Caco-2 (cell line): ENCODE measurements around the gene LCMT1. TPM values are rescaled to one million over a fixed set of nuclear protein-coding genes. Genes with fewer than 3 reads are reported as not detected.

Experiments used
- BruUV-seq: library from RNA; stranded (reverse); fragments of 400-500 nt; replicated peaks from 2 replicates; lab custom pipeline; 2021; lab: Mats Ljungman, UMichigan
- CTCF ChIA-PET: fragments of 300-600 bp; sonication (Branson Sonifier 250); formaldehyde crosslinking; loops from one replicate; lab custom pipeline; 2022; ENCODE audit warnings: antibody characterized with exemption; lab: Charles Lee
- POLR2A ChIA-PET: fragments of 300-600 bp; sonication (Branson Sonifier 250); formaldehyde crosslinking; loops from one replicate; lab custom pipeline; 2022; ENCODE audit warnings: antibody characterized with exemption; lab: Charles Lee
- DNase-seq, 2 experiments: peaks; one replicate each; pipeline versions ENCODE4 v3.0.0 to v3.0.0-alpha.2; 2020 to 2022
- H3K27me3 ChIP-seq: replicated peaks from 2 replicates; pipeline ENCODE4 v1.6.0; 2011; ENCODE audit warnings: low read length; ENCODE audit not compliant: control insufficient read depth, insufficient read depth
- H3K36me3 ChIP-seq: 2 replicates; pipeline ENCODE4 v1.5.1; 2011; ENCODE audit warnings: low read length; ENCODE audit not compliant: control insufficient read depth, insufficient read depth
- H3K4me1 ChIP-seq: fragments of 250-450 bp; sonication (Bioruptor Pico); 2 replicates; pipeline ENCODE4 v1.5.1; 2020; ENCODE audit warnings: mild to moderate bottlenecking
- H3K4me3 ChIP-seq: 2 replicates; pipeline ENCODE4 v1.5.1; 2011; ENCODE audit warnings: low read depth, mild to moderate bottlenecking, control low read depth, low read length
- H3K9me3 ChIP-seq: fragments of 250-450 bp; sonication (Bioruptor Pico); 2 replicates; pipeline ENCODE4 v1.5.1; 2020; ENCODE audit warnings: mild to moderate bottlenecking, moderate library complexity
- H3K27ac Mint-ChIP-seq: one replicate; pipeline ENCODE4 v1.8.0; 2022; ENCODE audit warnings: mixed read lengths; ENCODE audit not compliant: unreplicated experiment
- H3K27me3 Mint-ChIP-seq: one replicate; pipeline ENCODE4 v1.8.0; 2022; ENCODE audit warnings: mixed read lengths; ENCODE audit not compliant: insufficient read depth, unreplicated experiment
- H3K36me3 Mint-ChIP-seq: one replicate; pipeline ENCODE4 v1.8.0; 2022; ENCODE audit warnings: mild to moderate bottlenecking, mixed read lengths; ENCODE audit not compliant: insufficient read depth, unreplicated experiment
- H3K4me1 Mint-ChIP-seq: one replicate; pipeline ENCODE4 v1.8.0; 2022; ENCODE audit warnings: low read depth, mixed read lengths; ENCODE audit not compliant: unreplicated experiment
- H3K4me3 Mint-ChIP-seq: one replicate; pipeline ENCODE4 v1.8.0; 2022; ENCODE audit warnings: mild to moderate bottlenecking, moderate library complexity, mixed read lengths; ENCODE audit not compliant: unreplicated experiment
- H3K9me3 Mint-ChIP-seq: one replicate; pipeline ENCODE4 v1.8.0; 2022; ENCODE audit warnings: mixed read lengths; ENCODE audit not compliant: unreplicated experiment
- intact Hi-C: fragments of 100-400 bp; cut with micrococcal nuclease; formaldehyde crosslinking; loops from one replicate; pipeline ENCODE4 v1.10.0; 2022; ENCODE audit not compliant: unreplicated experiment
- total RNA-seq: library from RNA; stranded (reverse); gene quantifications from 2 replicates; pipeline ENCODE4 v1.2.3, GENCODE V29; 2022
- TF ChIP-seq, protein P1 (sequence below), 2 experiments: fragments of 200-600 bp in 1 of 2; IDR thresholded peaks; 1 replicate in 1 of 2; 2 replicates in 1 of 2; pipeline versions ENCODE4 v1.5.1 to v1.8.0; 2011 to 2022; ENCODE audit warnings: antibody characterized with exemption in 1 of 2, control low read depth in 1 of 2, inconsistent platforms in 1 of 2, low read depth in 1 of 2, low read length in 1 of 2, mild to moderate bottlenecking in 1 of 2, moderate library complexity in 1 of 2; ENCODE audit not compliant: insufficient read depth in 1 of 2, severe bottlenecking in 1 of 2, unreplicated experiment in 1 of 2

LCMT1 gene
- total RNA-seq, 1 experiment from 2014 or later = 53.9 TPM

GRCh38 chr16:25210758-25211157 lies 99.2 kb downstream of the LCMT1 start:
- TF ChIP-seq, protein P1, sequence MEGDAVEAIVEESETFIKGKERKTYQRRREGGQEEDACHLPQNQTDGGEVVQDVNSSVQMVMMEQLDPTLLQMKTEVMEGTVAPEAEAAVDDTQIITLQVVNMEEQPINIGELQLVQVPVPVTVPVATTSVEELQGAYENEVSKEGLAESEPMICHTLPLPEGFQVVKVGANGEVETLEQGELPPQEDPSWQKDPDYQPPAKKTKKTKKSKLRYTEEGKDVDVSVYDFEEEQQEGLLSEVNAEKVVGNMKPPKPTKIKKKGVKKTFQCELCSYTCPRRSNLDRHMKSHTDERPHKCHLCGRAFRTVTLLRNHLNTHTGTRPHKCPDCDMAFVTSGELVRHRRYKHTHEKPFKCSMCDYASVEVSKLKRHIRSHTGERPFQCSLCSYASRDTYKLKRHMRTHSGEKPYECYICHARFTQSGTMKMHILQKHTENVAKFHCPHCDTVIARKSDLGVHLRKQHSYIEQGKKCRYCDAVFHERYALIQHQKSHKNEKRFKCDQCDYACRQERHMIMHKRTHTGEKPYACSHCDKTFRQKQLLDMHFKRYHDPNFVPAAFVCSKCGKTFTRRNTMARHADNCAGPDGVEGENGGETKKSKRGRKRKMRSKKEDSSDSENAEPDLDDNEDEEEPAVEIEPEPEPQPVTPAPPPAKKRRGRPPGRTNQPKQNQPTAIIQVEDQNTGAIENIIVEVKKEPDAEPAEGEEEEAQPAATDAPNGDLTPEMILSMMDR (IDR thresholded peaks at IDR 0.05; ENCODE audit: insufficient read depth in 1 of 2, low read depth in 1 of 2, low read length in 1 of 2, severe bottlenecking in 1 of 2, unreplicated experiment in 1 of 2) = no peak
- BruUV-seq = no TSS peak
- peaks cover 3% of the 10 kb centered on the region for H3K27me3 Mint-ChIP-seq
- ChIA-PET CTCF (no interaction called here), POLR2A (no interaction called here)
- H3K9me3 ChIP-seq = no peaks in the 10 kb centered on the region
- no peak overlapping the region for H3K4me3 Mint-ChIP-seq
- intact Hi-C loops = no loop called here
- H3K27ac Mint-ChIP-seq = no peak overlapping the region
- H3K27me3 ChIP-seq = no peaks in the 10 kb centered on the region
- H3K4me1 ChIP-seq = no peaks in the 10 kb centered on the region
- H3K36me3 ChIP-seq = no peaks in the 10 kb centered on the region
- H3K36me3 Mint-ChIP-seq = no peaks in the 10 kb centered on the region
- DNase-seq = no peak
- H3K9me3 Mint-ChIP-seq = no peaks in the 10 kb centered on the region
- H3K4me3 ChIP-seq = no peak overlapping the region
- no peaks in the 10 kb centered on the region for H3K4me1 Mint-ChIP-seq

DNA sequence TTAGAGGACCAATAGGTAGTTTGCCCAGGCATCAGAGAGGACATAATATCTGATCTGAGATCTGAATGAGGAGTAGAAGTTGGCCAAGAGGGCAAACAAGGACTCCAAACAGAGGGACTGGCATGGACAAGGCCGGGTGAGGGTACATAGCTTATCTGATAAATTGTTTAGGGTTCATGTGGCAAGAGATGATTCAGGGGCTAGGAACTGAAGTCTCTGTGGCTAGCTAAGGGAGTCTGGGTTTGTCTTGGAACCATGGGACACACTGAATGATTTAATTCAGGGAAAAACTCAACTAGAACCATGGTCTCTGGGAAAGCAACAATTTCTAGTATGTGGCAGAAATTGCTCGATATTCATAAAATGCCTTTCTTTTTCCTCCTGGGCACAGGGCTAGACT lies 101.1 kb downstream of the LCMT1 start:
- H3K4me1 ChIP-seq = no peaks in the 10 kb centered on the region
- no TSS peak for BruUV-seq
- POLR2A ChIA-PET = no interaction called here
- TF ChIP-seq, protein P1 (IDR thresholded peaks at IDR 0.05; ENCODE audit: insufficient read depth in 1 of 2, low read depth in 1 of 2, low read length in 1 of 2, severe bottlenecking in 1 of 2, unreplicated experiment in 1 of 2) = no peak
- Mint-ChIP-seq H3K4me1 (no peaks in the 10 kb centered on the region), H3K36me3 (no peaks in the 10 kb centered on the region), H3K27me3 (peaks cover 3% of the 10 kb centered on the region), H3K9me3 (no peaks in the 10 kb centered on the region), H3K4me3 (no peak overlapping the region), H3K27ac (no peak overlapping the region)
- H3K9me3 ChIP-seq = no peaks in the 10 kb centered on the region
- no peak overlapping the region for H3K4me3 ChIP-seq
- H3K27me3 ChIP-seq = no peaks in the 10 kb centered on the region
- CTCF ChIA-PET = no interaction called here
- DNase-seq = no peak
- intact Hi-C loops = no loop called here
- H3K36me3 ChIP-seq = no peaks in the 10 kb centered on the region

GRCh38 chr16:25213709-25214397 lies 102.3 kb downstream of the LCMT1 start:
- CTCF ChIA-PET = interaction anchor here (2.0 kb wide), 1 partner anchor 11 kb away, joined by 10 read pairs; no protein-coding TSS in a partner anchor

More at GRCh38 chr16:25213709-25214397, 102.3 kb downstream of the LCMT1 start:
- Mint-ChIP-seq H3K27ac (no peak overlapping the region), H3K27me3 (peaks cover 3% of the 10 kb centered on the region), H3K9me3 (no peaks in the 10 kb centered on the region), H3K36me3 (no peaks in the 10 kb centered on the region), H3K4me3 (no peak overlapping the region), H3K4me1 (no peaks in the 10 kb centered on the region)
- DNase-seq = no peak
- BruUV-seq = no TSS peak
- Histone ChIP-seq H3K4me1 (no peaks in the 10 kb centered on the region), H3K9me3 (no peaks in the 10 kb centered on the region), H3K4me3 (no peak overlapping the region), H3K27me3 (no peaks in the 10 kb centered on the region), H3K36me3 (no peaks in the 10 kb centered on the region)
- POLR2A ChIA-PET = no interaction called here
- intact Hi-C loops = no loop called here
- TF ChIP-seq, protein P1 (IDR thresholded peaks at IDR 0.05; ENCODE audit: insufficient read depth in 1 of 2, low read depth in 1 of 2, low read length in 1 of 2, severe bottlenecking in 1 of 2, unreplicated experiment in 1 of 2) = no peak
